ENCODE measurements around the gene ABCA4.

The ABCA4 gene

GRCh38 chr1:94104127-94104684 lies 16.7 kb downstream of the ABCA4 start:
- no peak for DNase-seq

GRCh38 chr1:94103608-94104007 lies 17.3 kb downstream of the ABCA4 start:
- DNase-seq, result no peak

- no peak for DNase-seq
Measured at GRCh38 chr1:94101613-94102525, 19.1 kb downstream of the ABCA4 start.

DNA sequence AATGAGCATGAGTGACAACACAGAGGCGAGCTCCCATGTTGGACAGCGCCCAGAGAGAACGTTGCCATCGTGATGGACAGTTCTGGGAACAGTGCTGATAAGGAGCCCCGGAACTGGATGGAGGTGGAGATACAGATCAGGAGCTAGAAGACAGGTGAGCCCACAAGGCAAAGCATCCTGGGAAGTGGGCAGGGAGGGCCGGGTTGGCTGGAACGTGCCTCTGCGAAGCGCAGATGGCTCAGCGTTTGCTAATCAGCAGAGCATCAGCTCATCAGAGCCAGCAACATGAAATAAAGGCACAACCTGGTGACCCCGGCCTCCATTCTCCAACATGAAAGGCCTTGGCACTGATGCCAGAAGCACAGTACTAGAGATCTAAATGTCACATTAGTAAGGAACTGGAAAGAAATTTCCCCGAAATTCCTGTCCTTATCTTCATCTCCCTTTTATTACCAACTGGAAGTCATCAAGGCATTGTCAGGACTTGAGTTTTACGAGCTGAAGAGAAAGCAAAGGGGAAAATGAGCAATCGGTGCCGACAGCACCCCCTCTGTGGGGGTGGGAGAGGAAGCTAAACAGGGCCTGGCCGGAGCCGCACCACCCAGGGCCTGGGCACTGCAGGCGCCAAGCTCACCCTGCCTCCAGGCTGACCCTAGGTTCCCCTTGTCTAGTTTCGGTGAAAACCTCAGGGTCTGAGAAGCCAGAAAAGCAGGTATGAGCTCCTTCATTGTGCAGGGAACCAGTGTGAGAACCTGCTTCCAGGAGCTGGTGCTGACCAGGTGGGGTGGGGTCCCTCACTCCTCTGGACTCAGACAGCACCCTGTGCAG lies 19.9 kb downstream of the ABCA4 start:
- no peak for DNase-seq

DNA sequence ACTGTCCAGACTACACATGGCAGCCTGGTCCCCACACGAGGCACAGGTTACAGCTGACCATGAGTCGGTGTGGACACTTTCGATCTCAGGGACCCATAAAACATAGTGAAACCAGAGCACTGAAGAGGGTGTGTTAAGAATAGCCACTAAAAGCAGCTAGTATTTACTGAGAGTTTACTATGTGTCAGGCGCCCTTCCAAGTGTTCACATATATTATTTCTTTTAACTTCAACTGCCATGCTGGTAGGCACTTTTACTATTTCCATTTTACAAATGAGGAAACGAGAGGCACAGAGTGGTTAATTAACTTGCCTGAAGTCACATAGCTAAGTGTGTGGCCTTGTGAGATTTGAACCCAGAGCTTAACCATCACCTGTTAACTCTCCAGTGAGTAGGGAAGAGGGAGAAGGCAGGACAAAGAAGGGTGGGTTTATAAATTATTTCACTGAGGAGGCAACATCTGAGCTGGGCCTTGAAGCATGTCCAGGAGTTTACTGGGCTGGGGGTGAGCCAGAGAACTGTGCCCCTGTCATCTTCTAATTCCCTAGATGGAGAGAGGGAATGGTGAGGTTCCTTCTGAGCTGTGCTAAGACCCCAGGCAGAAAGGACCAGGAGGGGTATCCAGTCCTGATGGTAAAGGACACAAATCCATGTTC lies 20.7 kb downstream of the ABCA4 start:
- no peak for DNase-seq

GRCh38 chr1:94099303-94099702 lies 21.6 kb downstream of the ABCA4 start:
- no peak for DNase-seq

DNA sequence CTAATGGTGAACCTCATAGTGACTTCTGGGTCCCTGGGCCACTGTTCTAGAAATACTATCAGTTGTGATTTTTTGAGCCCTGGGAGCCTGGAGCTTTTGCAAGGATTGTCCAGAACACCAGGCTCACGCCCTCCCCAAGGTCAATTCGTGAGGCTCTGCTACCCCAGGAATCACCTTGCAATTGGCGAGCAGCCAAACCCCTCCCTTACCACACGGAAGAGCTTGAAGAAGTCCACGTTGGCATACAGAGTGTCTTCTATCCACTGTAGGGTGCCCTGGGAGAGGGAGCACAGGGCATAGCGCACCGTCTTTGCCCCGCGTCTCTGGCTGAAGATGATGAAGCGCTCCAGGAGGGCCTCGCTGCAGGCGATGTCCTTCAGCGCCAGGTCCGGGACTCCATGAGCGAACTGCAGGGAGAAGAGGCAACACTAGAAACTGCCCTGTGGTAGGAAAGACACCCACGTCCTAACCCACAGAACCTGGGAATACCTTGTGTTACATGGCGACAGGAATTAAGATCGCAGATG lies 22.3 kb downstream of the ABCA4 start:
- no peak for DNase-seq

- DNase-seq, result no peak
Measured at GRCh38 chr1:94096797-94097549, 24.0 kb downstream of the ABCA4 start.

- no peak for DNase-seq
Measured at GRCh38 chr1:94095744-94096469, 25.0 kb downstream of the ABCA4 start.

GRCh38 chr1:94095112-94095637 lies 25.8 kb downstream of the ABCA4 start:
- no peak for DNase-seq

DNA sequence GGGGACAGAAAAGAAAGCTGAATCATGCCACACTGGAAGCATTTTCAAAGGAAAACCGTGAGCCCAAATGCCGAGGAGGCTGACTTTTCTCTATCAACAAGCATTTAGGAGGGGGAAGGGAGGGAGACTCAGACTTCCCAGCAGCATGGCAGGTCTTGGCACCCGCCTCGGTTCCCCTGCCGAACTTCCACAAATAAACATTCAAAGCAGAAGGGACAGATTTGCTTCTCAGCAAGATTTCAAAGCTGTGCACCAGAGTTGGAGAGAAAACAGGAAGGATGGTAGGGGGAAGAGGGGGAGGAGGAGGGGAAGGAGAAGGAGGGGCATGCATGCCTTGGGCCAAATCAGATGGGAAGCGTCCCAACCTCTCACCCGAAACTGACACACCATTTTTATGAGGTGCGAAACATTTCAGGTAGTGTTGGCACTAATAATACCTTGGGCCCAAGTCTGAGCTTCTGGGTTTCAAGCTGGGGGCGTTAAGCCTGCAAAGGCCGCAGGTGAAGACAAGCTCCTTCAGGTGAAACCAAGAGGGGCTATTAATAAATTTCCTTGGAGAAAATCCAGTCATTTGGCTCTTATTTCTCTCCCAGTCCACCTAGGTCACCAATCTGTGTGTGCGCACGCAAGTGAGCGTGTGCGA lies 26.4 kb downstream of the ABCA4 start:
- no peak for DNase-seq

DNA sequence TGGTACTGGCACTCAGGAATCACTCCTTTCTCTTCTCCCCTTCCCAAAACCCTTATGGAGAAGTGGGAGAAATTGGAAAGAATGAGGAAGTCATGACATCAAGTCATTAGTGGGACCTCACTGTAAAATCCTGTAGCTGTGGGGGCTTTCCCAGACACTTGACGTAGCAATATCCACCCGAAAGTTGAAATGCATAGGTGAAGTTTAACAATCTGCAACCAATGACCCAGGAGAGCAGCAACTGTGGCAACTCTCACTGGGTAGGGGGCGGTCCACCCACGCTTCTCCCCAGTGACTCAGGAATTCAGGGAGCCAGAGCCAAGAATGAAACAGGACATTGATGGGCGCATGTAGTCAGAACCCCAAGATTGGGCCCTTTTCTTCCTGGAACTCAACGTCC lies 27.0 kb downstream of the ABCA4 start:
- DNase-seq, result no peak

DNA sequence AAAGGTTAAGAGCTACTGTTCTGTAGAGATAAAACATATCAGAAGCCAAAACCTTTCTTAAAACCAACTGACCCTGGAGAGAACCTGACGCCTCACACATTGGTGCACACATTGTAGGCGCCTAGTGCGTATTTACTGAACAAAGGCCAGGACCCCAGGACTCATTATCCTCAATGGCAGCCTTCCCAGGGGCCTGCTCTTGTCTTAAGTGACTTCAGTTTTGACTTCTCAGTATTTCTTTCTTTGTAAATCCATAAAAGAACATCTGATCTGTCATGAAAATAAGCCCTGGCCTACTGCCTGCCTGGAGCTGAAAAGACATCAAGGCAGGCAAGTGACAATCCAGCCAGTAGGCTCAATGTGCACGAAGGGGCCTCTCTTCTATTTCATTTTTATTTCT lies 27.6 kb downstream of the ABCA4 start:
- DNase-seq, result no peak

DNA sequence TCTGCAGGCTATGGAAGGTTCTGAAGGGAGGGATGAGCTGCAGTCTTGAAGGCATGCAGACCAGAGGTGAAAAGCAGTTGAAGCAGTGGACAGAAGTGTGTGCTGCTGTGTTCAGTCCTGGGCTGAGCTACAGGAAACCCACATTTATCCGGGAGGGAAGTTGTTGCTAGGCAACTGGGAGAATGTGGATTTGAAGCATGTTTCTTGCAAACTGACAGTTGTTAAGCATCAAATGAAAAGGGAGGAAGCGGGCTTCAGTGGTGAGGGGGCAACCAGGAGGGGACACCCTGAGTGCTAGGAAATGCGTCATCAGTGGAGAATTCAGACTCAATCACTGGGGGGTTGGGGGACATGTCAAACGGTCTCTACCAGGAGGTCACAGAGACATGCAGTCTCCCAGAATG lies 28.7 kb downstream of the ABCA4 start:
- DNase-seq, result no peak

- no peak for DNase-seq
Measured at GRCh38 chr1:94090761-94091160, 30.2 kb downstream of the ABCA4 start.

- no peak for DNase-seq
Measured at GRCh38 chr1:94087193-94087592, 33.8 kb downstream of the ABCA4 start.

DNA sequence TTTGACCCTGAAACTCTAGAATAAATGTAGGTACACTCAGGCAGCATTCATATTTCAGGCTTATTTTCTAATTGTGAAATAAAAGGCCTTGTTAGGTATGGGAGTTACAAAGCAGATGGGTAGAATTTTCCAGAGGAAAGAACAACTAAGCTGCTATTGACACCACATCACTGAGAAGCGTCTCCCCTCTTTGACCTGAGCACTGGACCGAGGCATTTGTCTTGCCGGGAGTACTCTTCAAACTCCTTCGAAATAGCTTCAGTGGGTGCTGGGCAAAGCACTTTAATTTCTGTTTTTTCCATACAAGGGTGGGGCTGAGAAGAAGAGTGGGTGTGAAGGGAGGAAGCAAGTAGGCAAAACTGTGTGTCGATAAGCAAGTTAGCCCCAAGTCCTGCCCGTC lies 36.4 kb downstream of the ABCA4 start:
- DNase-seq, result no peak

GRCh38 chr1:94084085-94084484 lies 36.9 kb downstream of the ABCA4 start:
- DNase-seq, result no peak

DNA sequence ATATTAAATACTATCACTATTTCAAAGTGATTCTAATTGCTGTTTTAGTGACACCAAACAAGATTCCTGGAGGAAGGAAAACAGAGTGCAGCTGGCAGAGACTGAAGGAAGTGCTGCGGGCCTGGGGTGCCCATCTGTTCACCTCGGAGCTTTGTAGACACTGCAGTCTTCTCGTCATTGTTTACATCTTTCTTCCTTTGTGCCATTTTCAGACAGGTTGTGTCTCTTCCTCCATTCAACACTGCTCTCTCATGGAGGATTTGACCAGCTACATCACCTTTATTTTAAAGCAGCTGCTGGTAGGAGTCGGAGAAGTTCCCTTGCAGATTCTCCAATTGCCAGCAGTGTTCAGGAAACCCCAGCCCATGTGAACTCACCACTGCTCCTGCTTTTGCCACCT lies 37.3 kb downstream of the ABCA4 start:
- DNase-seq, result no peak

- no peak for DNase-seq
Measured at GRCh38 chr1:94081566-94082344, 39.2 kb downstream of the ABCA4 start.

All from NCI-H345 (cell line).